HG02759 (cell line): Measurements from ENCODE around the gene CACNA2D3.

ENCODE experiments used
- ATAC-seq: cut with Tn5 transposase; IDR thresholded peaks from one replicate; pipeline ENCODE4 v1.9.1; 2021; ENCODE audit warnings: mild to moderate bottlenecking, moderate library complexity; ENCODE audit not compliant: unreplicated experiment

CACNA2D3 gene

DNA sequence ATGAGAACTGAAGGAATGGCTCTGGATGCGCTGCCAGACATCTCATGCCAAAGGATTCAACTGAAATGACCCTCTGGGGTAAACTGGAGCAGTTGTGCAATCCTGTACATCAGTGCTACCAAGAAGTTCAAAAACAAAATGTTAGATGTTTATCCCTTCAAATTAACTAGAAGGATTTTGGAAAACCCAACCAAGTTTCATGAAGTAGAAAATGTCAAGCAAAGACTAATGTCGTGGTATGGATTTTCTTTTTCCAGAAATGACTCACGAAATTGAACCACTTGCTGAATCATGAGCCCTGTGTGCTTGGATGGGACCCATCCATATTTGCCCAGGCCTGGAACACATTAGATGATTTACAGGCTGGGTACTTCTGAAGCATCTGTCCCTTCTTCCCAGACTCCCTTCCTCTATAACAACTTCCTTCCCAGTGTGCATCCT, 703.9 kb downstream of the CACNA2D3 start:
- no peak for ATAC-seq

DNA sequence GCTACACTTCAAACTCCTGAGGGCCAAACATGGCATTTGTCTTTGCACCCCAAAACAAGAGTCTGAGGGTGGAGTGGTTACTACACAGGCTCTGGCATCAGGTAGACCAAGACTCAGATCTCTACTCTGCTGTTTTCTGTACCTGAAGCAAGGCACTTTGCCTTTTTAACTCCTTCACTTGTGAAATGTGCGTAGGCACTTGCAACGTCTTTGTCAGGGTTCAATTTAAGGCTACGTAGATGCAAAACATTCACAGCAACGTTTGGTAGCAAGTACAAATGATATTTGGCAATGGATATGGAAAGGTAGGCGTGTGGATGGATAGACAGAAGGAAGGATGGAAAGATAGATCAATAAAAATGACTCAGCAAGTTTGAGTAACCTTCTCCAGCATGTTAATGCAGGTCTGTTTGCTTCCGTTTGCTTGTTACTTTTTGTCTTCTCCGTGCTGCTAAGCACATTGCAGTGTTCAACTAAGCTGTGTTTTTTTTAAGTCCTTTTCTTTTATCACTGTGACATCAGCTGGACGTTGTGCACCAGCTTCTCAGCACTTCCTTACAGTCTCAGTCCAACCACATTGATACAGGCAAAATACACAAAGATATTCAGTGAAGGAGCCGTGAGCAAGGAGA, 704.8 kb downstream of the CACNA2D3 start:
- ATAC-seq, result no peak

DNA sequence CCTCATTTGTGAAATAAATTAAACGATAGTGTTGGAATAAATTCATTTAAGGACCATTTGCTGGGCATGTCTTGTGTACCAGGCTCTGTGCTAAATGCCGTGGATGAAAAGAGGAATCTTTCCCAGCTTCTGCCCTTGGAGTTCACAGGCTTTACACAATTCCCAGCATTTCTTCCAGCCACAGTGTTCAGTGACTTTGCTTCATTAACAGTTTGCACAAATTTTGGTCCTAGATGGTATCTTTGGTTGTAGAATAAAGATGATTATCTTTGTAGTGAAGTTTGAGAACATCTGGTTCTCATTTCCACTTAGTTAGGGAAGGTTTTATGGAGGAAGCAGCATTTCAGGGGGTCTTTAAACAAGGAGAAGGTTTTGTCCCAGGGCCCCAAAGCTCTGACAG, 705.4 kb downstream of the CACNA2D3 start:
- ATAC-seq, result no peak

DNA sequence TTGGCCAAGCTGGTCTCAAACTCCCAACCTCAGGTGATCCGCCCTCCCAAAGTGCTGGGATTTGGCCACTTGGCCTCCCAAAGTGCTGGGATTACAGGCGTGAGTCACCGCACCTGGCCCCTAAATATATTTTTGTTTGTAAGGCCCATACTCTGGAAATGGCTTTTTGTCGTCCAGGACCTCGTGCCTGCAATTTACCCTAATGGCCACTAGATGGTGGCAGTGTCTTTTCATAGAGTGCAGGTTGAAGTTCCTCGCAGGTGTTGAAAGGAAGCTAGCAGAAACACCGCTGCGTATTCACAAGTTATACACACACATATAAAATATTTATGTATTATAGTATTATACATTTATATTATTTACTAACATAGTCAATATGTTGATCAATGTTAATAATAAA, 708.3 kb downstream of the CACNA2D3 start:
- no peak for ATAC-seq

DNA sequence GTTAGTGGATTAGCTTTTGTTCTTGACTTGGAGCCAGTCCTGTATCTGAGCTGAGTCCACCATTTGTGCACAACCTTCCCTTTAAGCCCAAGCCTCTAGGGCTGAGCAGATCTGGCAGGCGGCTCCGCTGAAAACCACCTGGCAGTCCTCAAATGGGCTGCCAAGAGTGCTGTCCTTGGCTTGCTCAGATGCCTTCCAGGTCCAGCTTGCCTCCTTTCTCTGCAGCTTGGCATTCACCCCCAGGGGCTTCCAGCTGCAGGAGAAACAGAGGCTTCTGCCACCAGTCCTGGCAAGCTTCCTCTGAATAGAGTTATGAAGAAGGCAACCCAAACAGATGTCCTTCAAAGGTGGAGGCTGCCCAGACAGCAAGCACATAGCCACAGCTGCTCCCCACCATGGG, 708.8 kb downstream of the CACNA2D3 start:
- no peak for ATAC-seq

DNA sequence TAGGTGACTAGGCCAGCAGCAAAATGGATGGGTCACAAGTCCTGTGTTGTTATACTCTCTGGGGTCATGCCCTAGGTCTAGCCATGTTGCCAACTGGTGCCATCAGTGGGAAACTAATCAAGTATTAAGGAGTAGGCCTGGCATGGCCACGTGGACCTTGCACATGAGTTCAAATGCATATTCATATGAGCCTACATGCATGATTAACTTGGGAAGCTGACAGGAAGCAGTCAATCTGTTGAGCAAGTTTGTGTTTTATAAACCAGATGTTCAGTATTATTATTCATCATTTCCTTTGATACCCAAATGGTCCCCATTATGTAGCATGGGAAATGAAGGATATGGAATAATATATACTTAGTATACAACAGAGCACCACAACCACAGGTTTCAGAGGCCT, 710.5 kb downstream of the CACNA2D3 start:
- no peak for ATAC-seq

DNA sequence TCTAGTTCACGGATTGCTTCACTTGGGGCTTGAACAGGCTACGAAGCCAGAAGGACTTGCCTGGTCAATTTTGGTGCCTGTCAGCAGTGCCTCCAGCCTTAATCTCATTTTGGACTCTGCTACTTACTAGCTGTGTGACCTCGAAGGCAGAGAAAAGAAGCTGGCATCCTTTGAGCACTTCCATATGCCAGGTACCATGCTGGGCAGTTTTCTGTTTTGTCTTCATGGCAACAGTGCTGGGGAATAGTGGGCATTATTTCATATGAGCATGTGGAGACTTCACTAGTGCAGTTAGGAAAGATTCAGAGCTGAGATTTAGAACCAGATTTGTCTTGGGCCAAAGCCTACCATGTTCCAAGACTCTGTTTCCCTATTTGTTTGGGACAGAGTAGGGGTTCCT, 713.3 kb downstream of the CACNA2D3 start:
- no peak for ATAC-seq

DNA sequence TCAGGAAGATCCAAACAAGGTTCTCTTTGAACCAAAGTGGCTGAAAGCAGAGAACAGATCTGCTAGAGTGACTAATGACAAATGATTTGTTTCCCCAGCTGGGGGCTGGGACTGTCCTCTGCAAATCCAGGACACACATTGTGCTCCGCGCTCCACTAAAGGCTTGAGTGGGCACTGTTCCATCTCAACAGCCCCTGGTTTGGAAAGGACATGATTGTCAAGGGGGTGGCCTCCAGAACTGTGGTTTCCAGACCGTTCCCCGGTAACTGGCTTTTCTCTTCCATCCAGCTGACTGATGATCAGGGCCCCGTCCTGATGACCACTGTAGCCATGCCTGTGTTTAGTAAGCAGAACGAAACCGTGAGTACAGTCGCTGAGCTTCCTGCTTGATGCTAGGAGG, 714.5 kb downstream of the CACNA2D3 start:
- no peak for ATAC-seq

DNA sequence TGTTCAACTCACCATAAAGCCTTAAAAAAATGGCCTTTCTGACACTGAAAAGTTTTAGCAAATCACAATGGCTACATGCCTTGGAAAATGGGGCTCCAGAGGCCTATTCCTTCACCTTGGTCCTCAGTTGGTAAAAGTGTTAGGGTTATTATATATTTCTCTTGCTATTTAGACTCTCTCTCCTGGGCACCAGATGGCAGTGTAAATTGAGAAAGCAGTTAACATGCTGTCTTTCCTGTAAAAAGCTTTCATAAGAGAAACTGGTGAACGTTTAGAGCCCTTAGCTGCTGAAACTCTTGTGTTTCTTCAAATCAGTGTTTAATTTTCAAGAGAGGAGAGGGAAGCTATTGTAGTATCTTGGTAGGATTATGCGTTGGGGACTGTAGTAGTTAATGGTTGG, 715.6 kb downstream of the CACNA2D3 start:
- ATAC-seq, result no peak

DNA sequence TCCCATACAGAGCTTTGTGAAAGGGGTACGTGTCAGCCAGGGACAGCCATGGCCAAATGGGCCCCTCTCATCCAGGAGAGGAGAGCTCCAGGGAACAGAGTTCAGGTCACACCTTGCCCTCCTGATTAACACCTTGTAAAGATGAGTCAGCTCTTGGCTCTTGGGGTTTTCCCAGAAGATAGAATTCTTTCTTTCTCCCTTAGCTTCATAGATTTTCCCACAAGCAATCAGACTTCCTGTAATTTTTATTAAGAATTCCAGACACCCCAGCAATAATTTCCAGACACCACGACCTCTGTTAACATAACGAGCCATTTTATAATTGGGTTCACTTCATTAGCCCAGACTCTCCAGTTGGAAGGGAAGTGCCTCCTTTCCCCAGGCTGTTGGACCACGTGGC, 719.1 kb downstream of the CACNA2D3 start:
- ATAC-seq, result no peak

DNA sequence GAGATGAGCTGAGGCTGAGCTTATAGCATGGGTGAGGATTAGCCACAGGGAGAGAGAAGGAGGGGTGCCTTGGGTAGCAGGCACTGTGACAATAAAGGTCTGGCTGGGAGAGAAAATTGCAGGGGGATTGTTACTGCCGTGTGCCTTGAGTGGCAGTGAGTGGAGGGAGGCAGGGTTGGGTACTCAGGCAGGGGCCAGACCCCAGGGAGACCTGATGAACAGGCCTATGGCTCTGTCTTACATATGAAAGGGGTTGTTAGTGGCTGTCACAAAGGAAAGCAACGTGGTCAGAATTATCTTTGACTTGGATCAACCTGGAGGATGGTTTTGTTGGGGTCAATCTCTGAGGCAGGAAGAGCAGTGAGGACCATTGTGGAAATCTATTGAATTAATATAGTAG, 721.0 kb downstream of the CACNA2D3 start:
- no peak for ATAC-seq

DNA sequence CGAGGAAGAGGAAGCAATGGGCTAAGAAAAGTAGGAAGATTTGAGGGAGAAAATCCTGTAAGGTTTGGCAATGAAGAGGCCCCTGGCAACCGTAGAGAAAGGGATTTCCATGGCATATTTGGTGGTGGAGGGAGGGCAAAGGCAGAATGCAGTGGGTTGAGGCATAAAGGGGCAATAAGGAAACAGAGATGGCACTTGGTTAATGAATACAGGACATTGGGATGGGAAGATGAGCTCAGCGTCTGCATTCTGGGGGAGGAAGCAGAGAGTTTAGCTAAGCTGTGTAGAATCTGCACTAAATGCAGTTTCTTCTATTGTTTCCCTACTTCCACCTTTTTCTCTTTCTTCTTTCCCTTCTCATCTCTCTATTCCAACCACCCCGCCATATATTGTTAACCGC, 721.9 kb downstream of the CACNA2D3 start:
- no peak for ATAC-seq

DNA sequence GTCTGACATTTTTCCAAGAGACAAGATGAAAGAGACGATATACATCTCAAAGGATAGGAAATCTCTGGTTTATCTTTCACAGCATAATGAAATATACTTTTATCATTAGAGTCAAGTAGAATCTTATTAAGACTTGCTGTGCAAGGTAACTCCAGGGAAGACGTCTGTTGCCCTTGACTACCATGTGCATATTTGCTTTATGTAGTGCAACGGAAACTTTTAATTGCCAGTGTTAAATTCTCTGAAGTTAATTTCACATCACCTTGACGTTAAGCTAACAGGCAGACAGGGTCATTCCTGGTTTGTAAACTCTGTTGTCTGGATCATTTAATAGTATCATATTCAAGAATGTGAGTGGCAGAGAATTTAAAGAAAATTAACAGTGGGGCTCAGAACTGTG, 722.7 kb downstream of the CACNA2D3 start:
- no peak for ATAC-seq

DNA sequence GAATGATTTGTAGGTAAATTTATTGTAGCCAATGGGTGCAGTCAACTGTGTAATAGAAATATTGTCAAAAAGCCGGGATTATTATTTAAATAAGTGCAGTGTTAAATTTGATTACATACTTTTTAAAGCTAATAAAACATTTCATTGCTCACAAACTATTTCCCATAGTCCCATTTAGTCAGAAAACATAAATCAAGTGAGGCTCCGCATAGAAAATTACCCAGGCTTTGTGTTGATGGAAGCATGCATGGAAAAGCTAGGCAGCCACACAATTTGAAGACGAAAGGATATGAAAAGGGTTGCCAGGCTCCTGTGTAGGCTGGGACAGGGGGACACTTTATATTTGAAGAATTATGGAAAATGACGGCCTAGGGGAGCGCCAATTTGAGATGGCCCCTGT, 723.2 kb downstream of the CACNA2D3 start:
- no peak for ATAC-seq

DNA sequence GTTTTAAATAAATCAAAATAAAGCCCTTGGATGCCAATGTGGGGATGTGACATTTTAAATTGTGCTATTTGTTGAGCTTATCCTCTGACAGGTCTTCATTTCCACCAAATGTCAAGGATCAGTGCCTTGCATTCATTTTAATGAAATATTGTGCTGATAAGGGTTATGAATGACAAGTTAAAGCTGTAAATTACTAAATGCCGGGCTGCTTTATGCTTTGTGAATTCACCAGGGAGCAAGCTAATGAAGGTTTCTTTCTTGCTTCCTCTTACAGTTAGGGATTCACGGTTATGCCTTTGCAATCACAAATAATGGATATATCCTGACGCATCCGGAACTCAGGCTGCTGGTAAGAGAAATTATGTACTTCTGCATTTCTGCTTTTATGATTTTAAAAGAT, 723.8 kb downstream of the CACNA2D3 start:
- ATAC-seq, result no peak

DNA sequence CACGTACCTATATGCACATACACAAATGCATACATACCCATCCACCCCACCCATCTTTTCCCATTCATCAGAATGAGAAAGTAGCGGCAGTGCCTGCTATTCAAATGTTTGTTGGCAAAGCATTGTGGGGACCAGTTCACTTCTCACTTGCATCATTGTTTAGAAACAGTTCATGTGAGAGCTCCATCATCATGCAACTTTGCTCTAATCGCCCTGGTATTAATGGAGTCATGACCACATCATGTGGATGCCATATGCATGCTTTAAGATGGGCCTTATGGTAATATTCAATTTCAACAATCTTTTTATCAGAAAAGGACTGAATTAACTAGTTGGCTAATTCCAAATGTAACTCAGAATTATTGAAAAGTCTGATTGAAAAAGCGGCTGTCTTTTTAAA, 725.0 kb downstream of the CACNA2D3 start:
- no peak for ATAC-seq

DNA sequence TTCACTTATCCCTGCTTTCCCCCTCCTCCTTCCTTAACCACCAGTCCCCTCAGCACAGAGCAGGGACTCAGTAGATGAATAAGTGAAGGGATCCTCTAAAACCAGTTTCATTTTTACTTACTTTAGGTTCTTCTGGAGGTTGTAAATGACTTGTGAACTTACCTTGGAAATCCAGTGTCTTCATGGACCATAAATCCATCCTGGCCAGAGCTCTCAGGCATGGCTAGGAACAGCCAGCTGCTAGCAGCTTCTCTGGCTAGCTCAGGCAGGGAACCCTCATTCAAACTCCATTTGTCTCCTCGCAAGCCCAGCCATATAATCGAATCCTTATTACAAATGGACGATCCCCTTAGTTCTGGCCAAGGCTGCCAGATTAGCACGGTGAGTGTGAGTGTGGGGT, 727.0 kb downstream of the CACNA2D3 start:
- no peak for ATAC-seq

DNA sequence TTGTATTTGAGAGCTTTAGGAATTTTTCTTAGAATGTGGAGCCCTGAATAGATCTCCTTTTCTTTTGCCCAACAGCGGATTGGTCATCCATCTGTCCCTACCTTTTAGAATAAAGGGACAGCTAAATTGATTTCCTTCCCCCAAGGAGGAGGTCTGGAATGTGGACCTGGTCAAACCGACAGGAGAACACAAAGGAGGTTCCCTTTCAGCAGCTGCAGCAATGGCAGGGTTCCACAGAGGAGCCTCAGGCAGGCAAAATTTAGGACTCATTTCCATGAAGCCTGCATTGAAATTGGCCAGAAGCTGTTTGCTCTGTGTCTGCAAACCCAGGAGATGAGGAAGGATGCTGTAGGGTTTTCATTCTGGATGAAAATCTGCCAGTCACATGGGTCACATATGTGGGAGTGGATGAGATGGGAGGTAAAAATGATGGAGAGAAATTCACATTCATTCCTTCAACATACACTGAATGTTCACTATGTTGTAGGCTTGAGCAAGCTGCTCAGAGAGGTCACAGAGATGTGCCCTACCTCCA, 728.2 kb downstream of the CACNA2D3 start:
- no peak for ATAC-seq

DNA sequence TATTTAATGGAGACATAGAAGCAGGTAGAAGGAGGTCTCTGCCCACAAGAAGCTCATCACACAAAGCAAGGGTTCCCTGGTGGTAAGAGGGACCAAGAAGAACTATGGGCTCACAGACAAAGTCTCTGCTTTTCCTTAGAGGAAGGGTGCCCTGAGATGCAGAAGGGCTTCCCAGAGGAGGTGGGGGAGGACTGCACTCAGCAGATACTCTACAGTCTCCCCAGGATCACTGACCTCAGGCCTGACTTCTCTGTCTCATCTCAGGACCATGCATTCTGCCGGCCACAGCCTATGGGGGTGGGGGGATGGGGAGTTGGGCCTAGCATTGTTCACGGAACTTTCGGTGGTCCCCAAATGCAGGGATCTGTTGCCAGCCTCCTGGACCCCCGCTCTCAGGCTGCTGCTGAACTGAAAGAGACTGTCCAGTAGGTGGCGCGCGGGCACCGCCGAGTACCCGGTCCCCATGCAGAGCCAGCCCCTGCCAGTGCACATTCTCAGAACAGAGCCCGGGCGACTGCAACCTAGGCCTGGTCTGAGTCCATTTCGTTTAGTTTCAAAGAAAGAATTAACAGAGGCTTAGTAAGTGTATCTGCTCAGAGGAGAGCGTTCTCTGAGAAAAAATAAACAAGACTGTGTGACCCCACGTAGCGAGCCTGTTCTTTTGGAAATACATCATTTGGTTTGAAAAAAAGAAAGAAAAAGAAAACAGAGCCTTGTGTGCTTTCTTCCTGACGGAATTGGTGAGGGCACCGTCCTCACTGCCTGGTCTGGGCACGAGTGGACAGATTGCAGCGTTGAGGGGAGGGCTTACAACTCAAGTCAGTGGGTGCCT, 731.4 kb downstream of the CACNA2D3 start:
- peak; percentile 74 for ATAC-seq

DNA sequence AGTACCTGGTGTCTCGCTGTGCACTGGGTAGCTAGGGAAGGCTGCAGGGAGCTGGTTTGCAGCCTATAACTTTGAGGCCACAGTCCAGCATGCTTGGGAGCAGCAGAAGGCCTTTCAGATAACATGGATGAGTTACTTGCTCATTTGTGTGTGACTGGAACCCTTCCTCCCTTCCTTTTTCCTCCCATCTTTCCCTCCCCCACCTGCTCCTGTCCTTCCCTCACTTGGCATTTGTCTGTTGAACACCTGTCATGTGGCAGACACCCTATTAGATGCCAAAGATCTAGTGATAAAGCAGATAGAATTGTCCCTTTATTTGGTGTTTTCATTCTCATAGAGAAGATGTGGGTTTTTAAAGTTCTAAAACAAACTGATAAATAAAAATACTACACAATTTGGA, 733.9 kb downstream of the CACNA2D3 start:
- ATAC-seq, result no peak

DNA sequence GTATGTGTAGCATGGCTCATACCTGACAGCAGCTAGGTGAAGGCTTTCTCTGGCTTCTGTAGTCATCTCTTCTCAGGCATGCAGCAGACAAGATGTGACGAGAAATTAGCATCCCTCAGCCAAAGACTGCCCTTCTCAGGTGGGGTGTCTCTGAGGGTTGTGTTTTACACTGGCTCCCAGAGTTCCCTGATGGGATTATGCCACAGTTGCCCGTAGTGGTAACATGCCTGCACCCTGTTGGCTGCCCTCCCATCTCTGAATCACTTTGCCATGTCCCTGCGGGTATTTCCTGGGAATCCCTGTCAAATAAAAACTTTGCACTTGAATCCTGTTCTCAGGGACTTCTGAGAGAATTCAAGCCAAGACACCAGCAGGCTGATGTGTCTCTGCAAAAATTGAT, 735.0 kb downstream of the CACNA2D3 start:
- no peak for ATAC-seq

DNA sequence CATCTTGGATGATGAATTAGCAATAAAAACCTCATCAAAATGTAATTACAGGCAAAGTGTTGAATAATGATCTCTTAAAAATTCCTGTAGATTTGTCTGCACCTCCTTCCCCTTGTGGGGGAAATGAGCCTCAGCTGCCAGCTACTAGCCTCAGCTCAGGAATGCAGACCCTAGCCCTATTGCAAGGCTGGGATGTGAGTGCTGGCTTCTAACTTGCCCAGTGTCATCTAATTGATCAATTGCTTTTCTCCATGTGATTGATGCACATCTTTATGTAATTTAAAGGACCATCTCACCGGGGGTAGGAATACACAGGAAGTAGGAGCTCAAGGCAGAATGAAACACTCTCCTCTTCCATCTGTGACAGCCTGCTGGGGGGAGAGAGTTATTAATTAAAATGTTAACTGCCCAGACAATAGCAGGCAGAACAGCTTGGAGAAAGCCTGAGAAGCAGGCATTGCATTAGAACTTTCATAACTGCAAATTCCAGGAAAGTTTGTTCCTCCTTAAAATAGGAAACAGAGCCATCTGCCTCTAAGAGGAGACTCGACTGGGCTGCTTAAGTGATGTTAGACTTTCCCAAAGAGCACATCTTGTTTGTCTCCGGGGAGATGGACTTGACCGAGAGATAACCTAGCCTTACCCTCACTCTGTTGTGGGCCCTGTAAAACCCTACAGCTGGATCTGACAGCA, 735.9 kb downstream of the CACNA2D3 start:
- no peak for ATAC-seq
